Measurements from ENCODE around the gene IZUMO1. TPM values are rescaled to one million over a fixed set of nuclear protein-coding genes. Genes with fewer than 3 reads are reported as not detected.

Gene IZUMO1
- total and polyA plus RNA-seq, 3 donors from 2014 or later: 10.5 to 32.8 (median 28.9) TPM

GRCh38 chr19:48749571-48750198, 3.0 kb upstream of the IZUMO1 start:
- Histone ChIP-seq H3K4me1 (peaks cover 27% of the 10 kb centered on the region), H3K36me3 (ENCODE audit: low read depth, missing control alignments) (no peaks in the 10 kb centered on the region), H3K27me3 (no peaks in the 10 kb centered on the region), H3K9me3 (no peaks in the 10 kb centered on the region), H3K4me3 (no peak overlapping the region), H3K27ac (no peak overlapping the region)
- WGBS, 2 donors: 83 to 85% methylated on average over 4 of the region's 4 CpGs
- intact Hi-C loops (cut with DNase I; ENCODE audit: low total_unique reads): no loop called here
- DNase-seq: no peak
- no peak for TF ChIP-seq POLR2A (IDR thresholded peaks at IDR 0.05)

GRCh38 chr19:48746110-48746509, 599 bp downstream of the IZUMO1 start:
- peak overlapping the region; percentile 86 to 87 for H3K27ac ChIP-seq
- H3K36me3 ChIP-seq (ENCODE audit: low read depth, missing control alignments): no peaks in the 10 kb centered on the region
- intact Hi-C loops (cut with DNase I; ENCODE audit: low total_unique reads): no loop called here
- no peaks in the 10 kb centered on the region for H3K9me3 ChIP-seq
- peak overlapping the region; percentile 58 to 66 for H3K4me3 ChIP-seq
- H3K4me1 ChIP-seq: peaks cover 13% of the 10 kb centered on the region
- no peak for DNase-seq
- H3K27me3 ChIP-seq: no peaks in the 10 kb centered on the region
- TF ChIP-seq POLR2A (IDR thresholded peaks at IDR 0.05): no peak
- TF ChIP-seq CTCF (IDR thresholded peaks at IDR 0.05): no peak
- WGBS, 2 donors: 54 to 62% methylated on average over 8 of the region's 8 CpGs

GRCh38 chr19:48745208-48745995, 1.3 kb downstream of the IZUMO1 start:
- 16 to 17% methylated on average over 28 to 33 of the region's 33 CpGs for WGBS, 2 donors
- H3K27ac ChIP-seq: no peak overlapping the region
- peak; percentile 91 for DNase-seq

GRCh38 chr19:48742096-48742495, 4.6 kb downstream of the IZUMO1 start:
- peaks cover under 1% of the 10 kb centered on the region for H3K4me1 ChIP-seq
- no peak overlapping the region for H3K4me3 ChIP-seq
- intact Hi-C loops (cut with DNase I; ENCODE audit: low total_unique reads): no loop called here
- DNase-seq: no peak
- H3K36me3 ChIP-seq (ENCODE audit: low read depth, missing control alignments): no peaks in the 10 kb centered on the region
- no peaks in the 10 kb centered on the region for H3K9me3 ChIP-seq
- TF ChIP-seq CTCF (IDR thresholded peaks at IDR 0.05): no peak
- no peak for TF ChIP-seq POLR2A (IDR thresholded peaks at IDR 0.05)
- H3K27ac ChIP-seq: no peak overlapping the region
- 83 to 91% methylated on average over 5 to 11 of the region's 11 CpGs for WGBS, 2 donors
- H3K27me3 ChIP-seq: no peaks in the 10 kb centered on the region

More at GRCh38 chr19:48745208-48745995, 1.3 kb downstream of the IZUMO1 start:
- H3K27me3 ChIP-seq: no peaks in the 10 kb centered on the region
- H3K36me3 ChIP-seq (ENCODE audit: low read depth, missing control alignments): no peaks in the 10 kb centered on the region
- H3K4me1 ChIP-seq: peaks cover 13% of the 10 kb centered on the region
- TF ChIP-seq CTCF (IDR thresholded peaks at IDR 0.05) (no peak), POLR2A (IDR thresholded peaks at IDR 0.05) (no peak)
- H3K9me3 ChIP-seq: no peaks in the 10 kb centered on the region
- H3K4me3 ChIP-seq: peak overlapping the region; percentile 1 to 18
- intact Hi-C loops (cut with DNase I; ENCODE audit: low total_unique reads): no loop called here

GRCh38 chr19:48741129-48741999, 5.3 kb downstream of the IZUMO1 start:
- no peaks in the 10 kb centered on the region for H3K36me3 ChIP-seq (ENCODE audit: low read depth, missing control alignments)
- WGBS, 2 donors: 36 to 42% methylated on average over 19 to 34 of the region's 35 CpGs
- H3K27me3 ChIP-seq: no peaks in the 10 kb centered on the region
- DNase-seq: peak; percentile 66
- peak overlapping the region in 1 of 2 donors; percentile 44 for H3K27ac ChIP-seq
- TF ChIP-seq POLR2A (IDR thresholded peaks at IDR 0.05) (no peak), CTCF (IDR thresholded peaks at IDR 0.05) (no peak)
- H3K4me1 ChIP-seq: no peaks in the 10 kb centered on the region
- H3K9me3 ChIP-seq: no peaks in the 10 kb centered on the region
- no peak overlapping the region for H3K4me3 ChIP-seq
- intact Hi-C loops (cut with DNase I; ENCODE audit: low total_unique reads): no loop called here

All from testis (tissue), 3 donors.